GM18519 (cell line): ENCODE data around the gene CENPB.
"Not testable (repeated sequence)": the region's sequence is repeated elsewhere in the genome, so short reads cannot be mapped to it uniquely, and the experiment has no call there.

Experiments used
- ATAC-seq: cut with Tn5 transposase; IDR thresholded peaks from one replicate; pipeline ENCODE4 v1.9.1; 2021; ENCODE audit warnings: mild to moderate bottlenecking, moderate library complexity; ENCODE audit not compliant: unreplicated experiment, low FRiP score

Gene CENPB

GRCh38 chr20:3789201-3789600, 2.7 kb upstream of the CENPB start:
- ATAC-seq = not testable (repeated sequence)

GRCh38 chr20:3788685-3789155, 2.2 kb upstream of the CENPB start:
- no peak for ATAC-seq

- ATAC-seq = no peak
These were observed 929 bp upstream of the CENPB start for GRCh38 chr20:3787324-3788014.

GRCh38 chr20:3786126-3786484, 435 bp downstream of the CENPB start:
- ATAC-seq = peak; percentile 13

- no peak for ATAC-seq
These were observed 1.1 kb downstream of the CENPB start for GRCh38 chr20:3785240-3786125.

- ATAC-seq = no peak
These were observed 1.7 kb downstream of the CENPB start for GRCh38 chr20:3784863-3785239.

- no peak for ATAC-seq
These were observed 2.2 kb downstream of the CENPB start for GRCh38 chr20:3784216-3784853.

GRCh38 chr20:3783511-3784195, 2.9 kb downstream of the CENPB start:
- no peak for ATAC-seq

GRCh38 chr20:3783068-3783489, 3.5 kb downstream of the CENPB start:
- ATAC-seq = no peak

GRCh38 chr20:3782597-3782996, 3.9 kb downstream of the CENPB start:
- ATAC-seq = no peak

- no peak for ATAC-seq
These were observed 5.2 kb downstream of the CENPB start, which contains the start of gene SPEF1 for GRCh38 chr20:3781153-3781910. Gene SPEF1, minus strand, starts transcription at chr20:3781448. Its CDS starts 161 bp downstream, at chr20:3781287.

GRCh38 chr20:3778976-3779375, 7.6 kb downstream of the CENPB start:
- ATAC-seq = no peak

GRCh38 chr20:3777716-3778629, 8.6 kb downstream of the CENPB start:
- ATAC-seq = no peak

GRCh38 chr20:3777381-3777715, 9.2 kb downstream of the CENPB start:
- no peak for ATAC-seq

- no peak for ATAC-seq
These were observed 11.0 kb downstream of the CENPB start for GRCh38 chr20:3775457-3776108.

GRCh38 chr20:3771552-3772058, 14.9 kb downstream of the CENPB start:
- ATAC-seq = no peak

- no peak for ATAC-seq
These were observed 18.0 kb downstream of the CENPB start for GRCh38 chr20:3768342-3769130.
